ENCODE measurements around the gene CCDC77. TPM values are rescaled to one million over a fixed set of nuclear protein-coding genes. Genes with fewer than 3 reads are reported as not detected.

CCDC77 gene
- total RNA-seq, 1 experiment from 2014 or later: 21.9 TPM

- no peak overlapping the region for H3K23ac ChIP-seq (ENCODE audit: insufficient read length, low read depth, low read length)
- H3K36me3 Mint-ChIP-seq (ENCODE audit: insufficient read depth in 1 of 3, low read depth in 3 of 3): peaks cover 0 to 6% (median 0%) of the 10 kb centered on the region in 3 experiments; a peak in 2 of 7 replicates
- H3K9me3 ChIP-seq (ENCODE audit: control insufficient read depth, low read depth, low read length): no peaks in the 10 kb centered on the region
- no peak overlapping the region for H2BK12ac ChIP-seq (ENCODE audit: insufficient read length, low read depth, low read length)
- no peak overlapping the region for H3K27ac Mint-ChIP-seq
- H3K27me3 Mint-ChIP-seq (ENCODE audit: low read depth): no peaks in the 10 kb centered on the region
- no peak overlapping the region for H3K18ac ChIP-seq (ENCODE audit: insufficient read length, low read depth, low read length)
- peaks cover 0 to 3% of the 10 kb centered on the region in 2 experiments; a peak in 1 of 5 replicates for H3K9me3 Mint-ChIP-seq
- H3K79me2 ChIP-seq (ENCODE audit: insufficient read depth, low read length): no peaks in the 10 kb centered on the region
- TF ChIP-seq CTCF (conservative IDR thresholded peaks at IDR 0.05): no peak
- H4K91ac ChIP-seq (ENCODE audit: insufficient read length, low read depth, low read length): no peak overlapping the region
- no peaks in the 10 kb centered on the region for H3K4me1 ChIP-seq (ENCODE audit: insufficient read depth, low read length)
- no CpG with 5 or more reads among the region's 3 CpGs for WGBS (ENCODE audit: extremely low coverage, insufficient read length, low lambda C conversion rate)
- H3K79me1 ChIP-seq (ENCODE audit: insufficient read depth, low read depth, low read length, poor library complexity, severe bottlenecking): no peaks in the 10 kb centered on the region
- H3K27ac ChIP-seq (ENCODE audit: insufficient read length, low read depth, low read length): no peak overlapping the region
- no peak overlapping the region for H3K14ac ChIP-seq (ENCODE audit: insufficient read depth, low read length)
- no peaks in the 10 kb centered on the region for H4K20me1 ChIP-seq (ENCODE audit: control insufficient read depth, insufficient read depth, insufficient read length)
- no peak overlapping the region for H3K9ac ChIP-seq (ENCODE audit: extremely low read depth, insufficient read length, low read length)
- no peak overlapping the region for H2AFZ ChIP-seq (ENCODE audit: low read length)
- no peak overlapping the region for H2BK5ac ChIP-seq (ENCODE audit: insufficient read length, low read length)
- H3K4me1 Mint-ChIP-seq: peaks cover 5 to 6% of the 10 kb centered on the region in 2 experiments; a peak in 3 of 4 replicates
- no peak overlapping the region for H3T11ph ChIP-seq (ENCODE audit: low read length)
- peak; percentile 17 for DNase-seq
- H2BK20ac ChIP-seq (ENCODE audit: low read depth, low read length, poor library complexity, severe bottlenecking): no peak overlapping the region
- H3K23me2 ChIP-seq (ENCODE audit: insufficient read length, low read depth, low read length, poor library complexity, severe bottlenecking): no peaks in the 10 kb centered on the region
- no peak overlapping the region for H4K5ac ChIP-seq (ENCODE audit: insufficient read length, low read depth, low read length)
- no peak overlapping the region for H3K4ac ChIP-seq (ENCODE audit: low read depth, low read length)
- no peak overlapping the region for H2BK15ac ChIP-seq (ENCODE audit: low read depth, low read length)
- H3K56ac ChIP-seq (ENCODE audit: insufficient read length, low read depth, low read length): no peak overlapping the region
- H3K4me3 Mint-ChIP-seq: no peak overlapping the region
- H3K27me3 ChIP-seq (ENCODE audit: insufficient read depth, low read length): no peaks in the 10 kb centered on the region
- no peak overlapping the region for H2BK120ac ChIP-seq (ENCODE audit: low read depth, low read length, poor library complexity, severe bottlenecking)
- H4K8ac ChIP-seq (replicated peaks; ENCODE audit: insufficient read length, low read depth, low read length): no peak overlapping the region
- H3K4me2 ChIP-seq (ENCODE audit: insufficient read depth, insufficient read length, low read length): no peak overlapping the region
- no peak overlapping the region for H2AK5ac ChIP-seq (ENCODE audit: insufficient read length, low read length)
Measured at GRCh38 chr12:482061-482460, 80.6 kb downstream of the CCDC77 start.

Data from H9 (cell line).